HCT116 (cell line): Measurements from ENCODE around the gene ARGLU1. TPM values are rescaled to one million over a fixed set of nuclear protein-coding genes. Genes with fewer than 3 reads are reported as not detected.

Source experiments
- ATAC-seq: fragments of 200-7000 bp; cut with Tn5 transposase; 2 replicates; pipeline ENCODE4 v1.9.1; 2020; ENCODE audit warnings: mild to moderate bottlenecking, moderate library complexity
- BruUV-seq: library from RNA; stranded (reverse); fragments of 400-500 nt; replicated peaks from 2 replicates; lab custom pipeline; 2021; lab: Mats Ljungman, UMichigan
- CTCF ChIA-PET: fragments of 300-600 bp; sonication (Branson Sonifier 250); formaldehyde crosslinking; loops from one replicate; lab custom pipeline; 2021; ENCODE audit warnings: antibody characterized with exemption; lab: Charles Lee
- POLR2A ChIA-PET: fragments of 300-600, 350-600 bp; sonication (Branson Sonifier 250); formaldehyde crosslinking; loops from one replicate; lab custom pipeline; 2021; ENCODE audit warnings: antibody characterized with exemption; lab: Charles Lee
- RAD21 ChIA-PET, 2 experiments: fragments of 300-600 bp; sonication (Branson Sonifier 250); formaldehyde crosslinking; loops; one replicate each; lab custom pipeline; 2023; ENCODE audit warnings: low total read pairs in 2 of 2; ENCODE audit not compliant: uncharacterized antibody in 2 of 2, unreplicated experiment in 2 of 2, low non-redundant PET in 1 of 2; lab: Charles Lee
- DNase-seq: peaks from one replicate; pipeline ENCODE4 v3.0.0-alpha.2; 2010; ENCODE audit warnings: low read depth, low spot score
- H2AFZ ChIP-seq: fragments of 200-600 bp; shearing (Covaris generic), sonication (generic); 2 replicates; pipeline ENCODE4 v1.6.1; 2017; ENCODE audit warnings: low read depth, mixed run types, mixed read lengths, antibody characterized with exemption, low read length; ENCODE audit not compliant: poor library complexity, severe bottlenecking
- H3K27ac ChIP-seq: 2 replicates; pipeline ENCODE4 v1.5.1; 2012; ENCODE audit warnings: low read depth, low read length
- H3K27me3 ChIP-seq: fragments of 200-600 bp; sonication (generic); 2 replicates; pipeline ENCODE4 v1.6.1; 2016; ENCODE audit warnings: mixed run types, low read length, mixed read lengths; ENCODE audit not compliant: insufficient read depth
- H3K36me3 ChIP-seq, 2 experiments: fragments of 200-500 bp in 1 of 2; fragments of 200-600 bp in 1 of 2; sonication (Bioruptor generic) in 1 of 2; sonication (generic) in 1 of 2; 2 replicates each; pipeline versions ENCODE4 v1.5.1 to v1.6.1; 2014 to 2016; ENCODE audit warnings: low read length in 2 of 2, inconsistent platforms in 1 of 2, mixed read lengths in 1 of 2, mixed run types in 1 of 2; ENCODE audit not compliant: insufficient read depth in 2 of 2, control insufficient read depth in 1 of 2
- H3K4me1 ChIP-seq, 2 experiments: fragments of 200-600 bp in 1 of 2; sonication (generic) in 1 of 2; 2 replicates each; pipeline versions ENCODE4 v1.5.1 to v1.6.1; 2012 to 2017; ENCODE audit warnings: low read length in 2 of 2, inconsistent platforms in 1 of 2, mild to moderate bottlenecking in 1 of 2, mixed read lengths in 1 of 2, mixed run types in 1 of 2, moderate library complexity in 1 of 2; ENCODE audit not compliant: insufficient read depth in 2 of 2, control insufficient read depth in 1 of 2
- H3K4me2 ChIP-seq: fragments of 200-600 bp; sonication (generic); 2 replicates; pipeline ENCODE4 v1.6.1; 2017; ENCODE audit warnings: mixed run types, low read length, mixed read lengths
- H3K4me3 ChIP-seq, 2 experiments: fragments of 200-600 bp in 1 of 2; sonication (generic) in 1 of 2; replicated peaks in 1 of 2; 2 replicates each; pipeline ENCODE4 v1.5.1; 2011 to 2016; ENCODE audit warnings: low read length in 2 of 2, control low read depth in 1 of 2, low read depth in 1 of 2, mild to moderate bottlenecking in 1 of 2, mixed read lengths in 1 of 2, mixed run types in 1 of 2
- H3K79me2 ChIP-seq: fragments of 200-600 bp; sonication (generic); 2 replicates; pipeline ENCODE4 v1.6.1; 2017; ENCODE audit warnings: mild to moderate bottlenecking, mixed run types, low read length, moderate library complexity, mixed read lengths; ENCODE audit not compliant: insufficient read depth
- H3K9ac ChIP-seq: fragments of 200-600 bp; sonication (generic); 2 replicates; pipeline ENCODE4 v1.6.1; 2016; ENCODE audit warnings: low read length, mixed read lengths
- H3K9me2 ChIP-seq: fragments of 200-600 bp; sonication (generic), shearing (Covaris generic); 2 replicates; pipeline ENCODE4 v1.6.1; 2017; ENCODE audit warnings: mixed run types, mild to moderate bottlenecking, moderate library complexity; ENCODE audit not compliant: insufficient read depth
- H3K9me3 ChIP-seq, 2 experiments: fragments of 200-500 bp in 1 of 2; fragments of 200-600 bp in 1 of 2; sonication (Bioruptor generic) in 1 of 2; sonication (generic) in 1 of 2; 2 replicates each; pipeline ENCODE4 v1.6.1; 2014 to 2017; ENCODE audit warnings: low read length in 2 of 2, mixed read lengths in 2 of 2, inconsistent platforms in 1 of 2, low read depth in 1 of 2, mild to moderate bottlenecking in 1 of 2, mixed run types in 1 of 2, moderate library complexity in 1 of 2; ENCODE audit not compliant: control insufficient read depth in 1 of 2, insufficient read depth in 1 of 2
- H4K20me1 ChIP-seq: fragments of 200-600 bp; sonication (generic), shearing (Covaris generic); 2 replicates; pipeline ENCODE4 v1.6.1; 2017; ENCODE audit warnings: mixed run types, mild to moderate bottlenecking, moderate library complexity; ENCODE audit not compliant: insufficient read depth
- EGR1 ChIP-seq: IDR thresholded peaks from 2 replicates; pipeline ENCODE4 v1.6.1; 2012; ENCODE audit warnings: low read depth
- ELF1 ChIP-seq: IDR thresholded peaks from 2 replicates; pipeline ENCODE4 v1.6.1; 2012; ENCODE audit warnings: low read depth, borderline replicate concordance
- POLR2A ChIP-seq: IDR thresholded peaks from 2 replicates; pipeline ENCODE4 v1.7.0; 2011; ENCODE audit warnings: borderline replicate concordance; ENCODE audit not compliant: insufficient read depth, insufficient read length; ENCODE audit errors: extremely low read depth
- POLR2AphosphoS5 ChIP-seq: IDR thresholded peaks from 2 replicates; pipeline ENCODE4 v1.6.1; 2011; ENCODE audit warnings: mild to moderate bottlenecking, low read depth, low read length, moderate library complexity
- RAD21 ChIP-seq: IDR thresholded peaks from 2 replicates; pipeline ENCODE4 v1.6.1; 2012; ENCODE audit warnings: low read depth, mild to moderate bottlenecking
- SRF ChIP-seq: IDR thresholded peaks from 2 replicates; pipeline ENCODE4 v1.6.1; 2012; ENCODE audit warnings: low read depth
- TCF7L2 ChIP-seq: IDR thresholded peaks from 2 replicates; pipeline ENCODE4 v1.7.0; 2011; ENCODE audit warnings: borderline replicate concordance, inconsistent platforms; ENCODE audit not compliant: insufficient read depth, insufficient read length; ENCODE audit errors: extremely low read depth
- ZFX ChIP-seq: fragments of 450-650 bp; IDR thresholded peaks from 2 replicates; pipeline ENCODE4 v1.6.1; 2017
- ZNF274 ChIP-seq: fragments of 200-500 bp; sonication (Bioruptor generic); IDR thresholded peaks from 2 replicates; pipeline ENCODE4 v1.6.1; 2014; ENCODE audit warnings: mild to moderate bottlenecking, low read depth, low read length, inconsistent platforms
- intact Hi-C: fragments of 100-400 bp; cut with micrococcal nuclease; formaldehyde crosslinking; loops from 2 replicates; pipeline ENCODE4 v1.10.0; 2022
- total RNA-seq: library from RNA; stranded (reverse); gene quantifications from one replicate; pipeline ENCODE4 v1.2.1, GENCODE V29; 2021; ENCODE audit not compliant: unreplicated experiment
- TF ChIP-seq, protein P1 (sequence below): IDR thresholded peaks from 2 replicates; pipeline ENCODE4 v1.6.1; 2012
- TF ChIP-seq, protein P2 (sequence below): IDR thresholded peaks from 2 replicates; pipeline ENCODE4 v1.6.1; 2012

The ARGLU1 gene
- total RNA-seq, 1 experiment from 2014 or later: 57.8 TPM

DNA sequence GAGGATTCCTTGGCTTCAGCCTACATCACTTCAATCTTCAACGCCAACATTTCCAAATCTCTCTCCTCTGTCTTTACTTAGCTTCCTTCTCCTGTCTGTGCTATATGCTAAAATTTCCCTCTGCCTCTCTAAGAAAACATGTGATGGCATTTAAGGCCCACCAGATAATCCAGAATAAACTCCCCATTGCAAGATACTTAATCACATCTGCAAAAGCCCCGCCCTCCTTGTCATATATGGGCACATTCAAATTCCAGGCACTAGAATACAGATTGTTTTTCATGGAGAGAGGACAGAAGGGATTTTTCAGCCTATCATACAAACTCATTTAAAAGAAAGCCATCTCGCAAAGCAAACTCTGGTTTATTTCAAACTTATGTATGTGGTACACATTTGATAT, 16.2 kb downstream of the ARGLU1 start:
- Histone ChIP-seq H3K4me1 (no peaks in the 10 kb centered on the region), H3K9ac (no peak overlapping the region), H2AFZ (no peak overlapping the region), H4K20me1 (peaks cover 43% of the 10 kb centered on the region; the same call in 1 of the 2 replicates), H3K4me2 (no peak overlapping the region), H3K9me3 (no peaks in the 10 kb centered on the region), H3K79me2 (peaks cover 100% of the 10 kb centered on the region), H3K4me3 (no peak overlapping the region), H3K27me3 (no peaks in the 10 kb centered on the region), H3K27ac (no peak overlapping the region), H3K36me3 (peaks cover 41 to 51% of the 10 kb centered on the region in 2 experiments; a peak in 3 of 4 replicates), H3K9me2 (no peaks in the 10 kb centered on the region)
- RAD21 ChIA-PET: no interaction called here
- no peak for TF ChIP-seq POLR2AphosphoS5
- TF ChIP-seq ZNF274: no peak
- TF ChIP-seq, protein P1, sequence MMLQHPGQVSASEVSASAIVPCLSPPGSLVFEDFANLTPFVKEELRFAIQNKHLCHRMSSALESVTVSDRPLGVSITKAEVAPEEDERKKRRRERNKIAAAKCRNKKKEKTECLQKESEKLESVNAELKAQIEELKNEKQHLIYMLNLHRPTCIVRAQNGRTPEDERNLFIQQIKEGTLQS: no peak
- TF ChIP-seq EGR1: no peak
- no peak for TF ChIP-seq TCF7L2
- no peak for TF ChIP-seq POLR2A
- TF ChIP-seq SRF: no peak
- no peak for TF ChIP-seq ZFX
- CTCF ChIA-PET: no interaction called here
- ATAC-seq (no peak), DNase-seq (no peak)
- POLR2A ChIA-PET: no interaction called here
- intact Hi-C loops: no loop called here
- no TSS peak for BruUV-seq

DNA sequence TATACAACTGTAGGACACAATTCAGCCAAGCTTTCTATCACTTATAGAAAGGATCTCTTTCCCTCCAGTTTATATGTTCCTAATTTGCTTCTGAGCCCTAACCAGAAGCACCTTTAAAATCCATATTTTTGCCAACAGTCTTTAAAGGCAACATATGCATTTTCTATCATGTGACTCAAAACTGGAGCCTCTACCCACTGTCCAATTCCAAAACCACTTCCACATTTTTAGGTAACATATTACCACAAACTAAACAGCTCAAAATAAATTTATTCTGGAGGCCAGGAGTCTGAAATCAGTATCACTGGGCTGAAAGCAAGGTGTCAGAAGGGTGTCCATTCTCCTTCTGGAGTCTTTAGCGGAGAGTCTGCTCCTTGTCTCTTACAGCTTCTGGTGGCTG, 16.6 kb downstream of the ARGLU1 start:
- Histone ChIP-seq H3K27ac (no peak overlapping the region), H3K27me3 (no peaks in the 10 kb centered on the region), H3K9ac (no peak overlapping the region), H3K79me2 (peaks cover 100% of the 10 kb centered on the region), H3K9me3 (no peaks in the 10 kb centered on the region), H3K4me3 (no peak overlapping the region), H4K20me1 (peaks cover 47% of the 10 kb centered on the region; the same call in 1 of the 2 replicates), H3K36me3 (peaks cover 37 to 47% of the 10 kb centered on the region in 2 experiments; a peak in 3 of 4 replicates), H3K4me1 (no peaks in the 10 kb centered on the region), H3K9me2 (no peaks in the 10 kb centered on the region), H2AFZ (no peak overlapping the region), H3K4me2 (no peak overlapping the region)
- DNase-seq (no peak), ATAC-seq (no peak)
- no TSS peak for BruUV-seq
- ChIA-PET POLR2A (no interaction called here), RAD21 (no interaction called here), CTCF (no interaction called here)
- intact Hi-C loops: no loop called here
- TF ChIP-seq POLR2AphosphoS5 (no peak), ELF1 (no peak), RAD21 (no peak)
- TF ChIP-seq, protein P2, sequence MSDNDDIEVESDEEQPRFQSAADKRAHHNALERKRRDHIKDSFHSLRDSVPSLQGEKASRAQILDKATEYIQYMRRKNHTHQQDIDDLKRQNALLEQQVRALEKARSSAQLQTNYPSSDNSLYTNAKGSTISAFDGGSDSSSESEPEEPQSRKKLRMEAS: no peak
